HEK293 (cell line): ENCODE data around the gene FNDC1.

Source experiments
- CTCF ChIA-PET: fragments of 350-600 bp; formaldehyde crosslinking; extraction: SDS; loops from one replicate; lab custom pipeline; 2021; ENCODE audit warnings: antibody characterized with exemption; lab: Yijun Ruan, JAX
- POLR2A ChIA-PET: fragments of 300-600 bp; formaldehyde crosslinking; extraction: SDS; loops from one replicate; lab custom pipeline; 2020; ENCODE audit warnings: antibody characterized with exemption, inconsistent platforms; lab: Yijun Ruan, JAX
- H3K27ac ChIP-seq: fragments of 200-500 bp; sonication (Bioruptor generic); 2 replicates; pipeline ENCODE4 v1.5.1; 2014; ENCODE audit warnings: low read depth, low read length, control low read depth, inconsistent platforms; ENCODE audit errors: extremely low read depth
- H3K36me3 ChIP-seq, 2 experiments: fragments of 200-500 bp in 1 of 2; sonication (Bioruptor generic) in 1 of 2; 1 replicate in 1 of 2; 2 replicates in 1 of 2; pipeline ENCODE4 v1.5.1; 2014 to 2017; ENCODE audit warnings: inconsistent platforms in 2 of 2, low read length in 2 of 2; ENCODE audit not compliant: control insufficient read depth in 2 of 2, insufficient read depth in 1 of 2
- H3K4me1 ChIP-seq: fragments of 200-500 bp; sonication (Bioruptor generic); 2 replicates; pipeline ENCODE4 v1.5.1; 2014; ENCODE audit warnings: mild to moderate bottlenecking, low read length, inconsistent platforms; ENCODE audit not compliant: control insufficient read depth, insufficient read depth
- H3K4me3 ChIP-seq: 2 replicates; pipeline ENCODE4 v1.5.1; 2011; ENCODE audit warnings: low read depth, mild to moderate bottlenecking, control low read depth, low read length, moderate library complexity
- H3K9me3 ChIP-seq: fragments of 200-500 bp; sonication (Bioruptor generic); 2 replicates; pipeline ENCODE4 v1.5.1; 2014; ENCODE audit warnings: low read depth, low read length, inconsistent platforms; ENCODE audit not compliant: control insufficient read depth, insufficient read depth
- BCL11A ChIP-seq: fragments of 450-650 bp; formaldehyde crosslinking; IDR thresholded peaks from 2 replicates; pipeline ENCODE4 v1.5.1; 2016; ENCODE audit warnings: low read depth, missing biosample characterization, missing genetic modification characterization
- GFI1B ChIP-seq: fragments of 450-650 bp; formaldehyde crosslinking; IDR thresholded peaks from 2 replicates; pipeline ENCODE4 v1.5.1; 2016; ENCODE audit warnings: missing biosample characterization, missing genetic modification characterization
- HOXA7 ChIP-seq: sonication (generic); formaldehyde crosslinking; IDR thresholded peaks from 2 replicates; pipeline ENCODE4 v1.8.1; 2022; ENCODE audit warnings: missing genetic modification reagents, borderline replicate concordance
- KLF8 ChIP-seq: fragments of 450-650 bp; formaldehyde crosslinking; IDR thresholded peaks from 2 replicates; pipeline ENCODE4 v1.5.1; 2016; ENCODE audit warnings: missing biosample characterization, missing genetic modification characterization
- MEIS1 ChIP-seq: sonication (generic); formaldehyde crosslinking; IDR thresholded peaks from 2 replicates; pipeline ENCODE4 v1.8.1; 2022; ENCODE audit warnings: missing genetic modification reagents, mild to moderate bottlenecking, borderline replicate concordance
- MYNN ChIP-seq: fragments of 450-650 bp; formaldehyde crosslinking; IDR thresholded peaks from 2 replicates; pipeline ENCODE4 v1.5.1; 2016; ENCODE audit warnings: missing biosample characterization, missing genetic modification characterization, borderline replicate concordance
- SALL2 ChIP-seq: fragments of 450-650 bp; formaldehyde crosslinking; IDR thresholded peaks from 2 replicates; pipeline ENCODE4 v1.5.0; 2017; ENCODE audit warnings: missing biosample characterization, mild to moderate bottlenecking, missing genetic modification characterization, borderline replicate concordance
- SCRT1 ChIP-seq: fragments of 450-650 bp; formaldehyde crosslinking; IDR thresholded peaks from 2 replicates; pipeline ENCODE4 v1.5.1; 2016; ENCODE audit warnings: missing biosample characterization, missing genetic modification characterization, borderline replicate concordance
- SP2 ChIP-seq: fragments of 450-650 bp; formaldehyde crosslinking; IDR thresholded peaks from 2 replicates; pipeline ENCODE4 v1.5.1; 2016; ENCODE audit warnings: missing biosample characterization, missing genetic modification characterization
- ZBTB20 ChIP-seq: fragments of 450-650 bp; formaldehyde crosslinking; IDR thresholded peaks from 2 replicates; pipeline ENCODE4 v1.5.1; 2016; ENCODE audit warnings: missing biosample characterization, missing genetic modification characterization
- ZBTB21 ChIP-seq: fragments of 450-650 bp; formaldehyde crosslinking; IDR thresholded peaks from 2 replicates; pipeline ENCODE4 v1.5.1; 2017; ENCODE audit warnings: missing biosample characterization, missing genetic modification characterization
- ZNF114 ChIP-seq: fragments of 450-650 bp; formaldehyde crosslinking; IDR thresholded peaks from 2 replicates; pipeline ENCODE4 v1.5.0; 2017; ENCODE audit warnings: missing biosample characterization, missing genetic modification characterization
- ZNF16 ChIP-seq: fragments of 450-650 bp; formaldehyde crosslinking; IDR thresholded peaks from 2 replicates; pipeline ENCODE4 v1.5.1; 2016; ENCODE audit warnings: low read depth, missing biosample characterization, missing genetic modification characterization
- ZNF174 ChIP-seq: fragments of 450-650 bp; formaldehyde crosslinking; IDR thresholded peaks from 2 replicates; pipeline ENCODE4 v1.5.0; 2017; ENCODE audit warnings: missing biosample characterization, mild to moderate bottlenecking, missing genetic modification characterization
- ZNF221 ChIP-seq: fragments of 450-650 bp; formaldehyde crosslinking; IDR thresholded peaks from 2 replicates; pipeline ENCODE4 v1.5.1; 2017; ENCODE audit warnings: missing biosample characterization, missing genetic modification characterization, borderline replicate concordance
- ZNF223 ChIP-seq: fragments of 450-650 bp; formaldehyde crosslinking; IDR thresholded peaks from 2 replicates; pipeline ENCODE4 v1.5.1; 2016; ENCODE audit warnings: missing biosample characterization, missing genetic modification characterization
- ZNF239 ChIP-seq: fragments of 450-650 bp; formaldehyde crosslinking; IDR thresholded peaks from 2 replicates; pipeline ENCODE4 v1.5.1; 2016; ENCODE audit warnings: missing biosample characterization, missing genetic modification characterization
- ZNF302 ChIP-seq: fragments of 450-650 bp; formaldehyde crosslinking; IDR thresholded peaks from 2 replicates; pipeline ENCODE4 v1.5.1; 2016; ENCODE audit warnings: missing biosample characterization, missing genetic modification characterization, low read depth
- ZNF311 ChIP-seq: fragments of 450-650 bp; formaldehyde crosslinking; IDR thresholded peaks from 2 replicates; pipeline ENCODE4 v1.5.1; 2017; ENCODE audit warnings: missing biosample characterization, missing genetic modification characterization, borderline replicate concordance
- ZNF391 ChIP-seq: fragments of 450-650 bp; formaldehyde crosslinking; IDR thresholded peaks from 2 replicates; pipeline ENCODE4 v1.5.1; 2016; ENCODE audit warnings: low read depth, missing biosample characterization, missing genetic modification characterization, borderline replicate concordance
- ZNF621 ChIP-seq: fragments of 450-650 bp; formaldehyde crosslinking; IDR thresholded peaks from 2 replicates; pipeline ENCODE4 v1.5.1; 2017; ENCODE audit warnings: missing biosample characterization, missing genetic modification characterization
- ZNF658 ChIP-seq: fragments of 450-650 bp; formaldehyde crosslinking; IDR thresholded peaks from 2 replicates; pipeline ENCODE4; 2016; ENCODE audit warnings: missing biosample characterization, missing genetic modification characterization
- ZNF664 ChIP-seq: fragments of 450-650 bp; formaldehyde crosslinking; IDR thresholded peaks from 2 replicates; pipeline ENCODE4 v1.5.1; 2016; ENCODE audit warnings: missing biosample characterization, missing genetic modification characterization
- ZNF747 ChIP-seq: fragments of 450-650 bp; formaldehyde crosslinking; IDR thresholded peaks from 2 replicates; pipeline ENCODE4 v1.5.1; 2016; ENCODE audit warnings: missing biosample characterization, missing genetic modification characterization
- ZNF768 ChIP-seq: fragments of 450-650 bp; formaldehyde crosslinking; IDR thresholded peaks from 2 replicates; pipeline ENCODE4 v1.5.1; 2018; ENCODE audit warnings: missing biosample characterization, mild to moderate bottlenecking, missing genetic modification characterization
- ZNF776 ChIP-seq: fragments of 450-650 bp; formaldehyde crosslinking; IDR thresholded peaks from 2 replicates; pipeline ENCODE4 v1.5.0; 2017; ENCODE audit warnings: missing biosample characterization, missing genetic modification characterization, borderline replicate concordance
- ZNF777 ChIP-seq: fragments of 450-650 bp; formaldehyde crosslinking; IDR thresholded peaks from 2 replicates; pipeline ENCODE4 v1.5.1; 2017; ENCODE audit warnings: missing biosample characterization, missing genetic modification characterization, borderline replicate concordance
- ZNF830 ChIP-seq: fragments of 450-650 bp; IDR thresholded peaks from 2 replicates; pipeline ENCODE4 v1.5.0; 2018; ENCODE audit warnings: missing biosample characterization, missing genetic modification characterization, low read depth, mild to moderate bottlenecking, moderate library complexity
- TF ChIP-seq, protein P1 (sequence below): fragments of 450-650 bp; formaldehyde crosslinking; IDR thresholded peaks from 2 replicates; pipeline ENCODE4 v1.5.1; 2016; ENCODE audit warnings: missing biosample characterization, missing genetic modification characterization
- TF ChIP-seq, protein P2 (sequence below): fragments of 450-650 bp; formaldehyde crosslinking; IDR thresholded peaks from 2 replicates; pipeline ENCODE4 v1.5.1; 2016; ENCODE audit warnings: missing biosample characterization, missing genetic modification characterization
- TF ChIP-seq, protein P3 (sequence below): fragments of 450-650 bp; formaldehyde crosslinking; IDR thresholded peaks from 2 replicates; pipeline ENCODE4 v1.5.1; 2016; ENCODE audit warnings: missing biosample characterization, missing genetic modification characterization
- TF ChIP-seq, protein P4 (sequence below): fragments of 450-650 bp; IDR thresholded peaks from 2 replicates; pipeline ENCODE4 v1.5.1; 2018; ENCODE audit warnings: missing biosample characterization, mild to moderate bottlenecking, missing genetic modification characterization

Gene FNDC1

DNA sequence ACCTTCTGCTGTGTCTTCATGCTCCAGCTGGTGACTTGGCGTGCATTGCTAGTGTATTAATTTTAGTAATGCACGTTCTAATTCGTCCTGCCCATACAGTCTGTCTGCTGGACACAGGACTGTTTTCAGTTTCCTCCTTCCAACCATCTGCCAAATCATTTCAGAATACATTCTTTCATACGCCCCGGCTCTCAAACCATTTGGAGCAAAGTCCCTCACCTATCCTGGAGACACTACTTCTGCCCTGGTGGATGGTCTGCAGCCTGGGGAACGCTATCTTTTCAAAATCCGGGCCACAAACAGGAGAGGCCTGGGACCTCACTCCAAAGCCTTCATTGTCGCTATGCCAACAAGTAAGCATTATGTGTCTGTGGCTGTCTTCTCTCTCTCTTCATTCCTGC is 60.5 kb downstream of the FNDC1 start:
- ChIA-PET POLR2A (no interaction called here), CTCF (no interaction called here)
- no peak for TF ChIP-seq ZNF302
- TF ChIP-seq SP2 (tag by site-specific recombination) = no peak
- TF ChIP-seq ZNF768 (tag by site-specific recombination) = no peak
- TF ChIP-seq ZBTB20 (tag by site-specific recombination) = no peak
- no peak for TF ChIP-seq ZNF830 (tag by site-specific recombination)
- TF ChIP-seq ZNF658 (tag by site-specific recombination) = no peak
- TF ChIP-seq ZNF221 = no peak
- no peak for TF ChIP-seq SALL2
- no peak for TF ChIP-seq ZNF777 (tag by site-specific recombination)
- TF ChIP-seq ZNF311 (tag by site-specific recombination) = no peak
- no peak for TF ChIP-seq ZNF174 (tag by site-specific recombination)
- TF ChIP-seq, protein P1, sequence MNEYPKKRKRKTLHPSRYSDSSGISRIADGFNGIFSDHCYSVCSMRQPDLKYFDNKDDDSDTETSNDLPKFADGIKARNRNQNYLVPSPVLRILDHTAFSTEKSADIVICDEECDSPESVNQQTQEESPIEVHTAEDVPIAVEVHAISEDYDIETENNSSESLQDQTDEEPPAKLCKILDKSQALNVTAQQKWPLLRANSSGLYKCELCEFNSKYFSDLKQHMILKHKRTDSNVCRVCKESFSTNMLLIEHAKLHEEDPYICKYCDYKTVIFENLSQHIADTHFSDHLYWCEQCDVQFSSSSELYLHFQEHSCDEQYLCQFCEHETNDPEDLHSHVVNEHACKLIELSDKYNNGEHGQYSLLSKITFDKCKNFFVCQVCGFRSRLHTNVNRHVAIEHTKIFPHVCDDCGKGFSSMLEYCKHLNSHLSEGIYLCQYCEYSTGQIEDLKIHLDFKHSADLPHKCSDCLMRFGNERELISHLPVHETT (tag by site-specific recombination) = no peak
- TF ChIP-seq BCL11A = no peak
- TF ChIP-seq ZBTB21 = no peak
- TF ChIP-seq MEIS1 = no peak
- no peak for TF ChIP-seq ZNF239 (tag by site-specific recombination)
- no peak for TF ChIP-seq ZNF223 (tag by site-specific recombination)
- TF ChIP-seq KLF8 (tag by site-specific recombination) = no peak
- TF ChIP-seq MYNN = no peak
- Histone ChIP-seq H3K27ac (no peak overlapping the region), H3K9me3 (no peaks in the 10 kb centered on the region), H3K4me1 (no peaks in the 10 kb centered on the region), H3K4me3 (no peak overlapping the region), H3K36me3 (no peaks in the 10 kb centered on the region)

DNA sequence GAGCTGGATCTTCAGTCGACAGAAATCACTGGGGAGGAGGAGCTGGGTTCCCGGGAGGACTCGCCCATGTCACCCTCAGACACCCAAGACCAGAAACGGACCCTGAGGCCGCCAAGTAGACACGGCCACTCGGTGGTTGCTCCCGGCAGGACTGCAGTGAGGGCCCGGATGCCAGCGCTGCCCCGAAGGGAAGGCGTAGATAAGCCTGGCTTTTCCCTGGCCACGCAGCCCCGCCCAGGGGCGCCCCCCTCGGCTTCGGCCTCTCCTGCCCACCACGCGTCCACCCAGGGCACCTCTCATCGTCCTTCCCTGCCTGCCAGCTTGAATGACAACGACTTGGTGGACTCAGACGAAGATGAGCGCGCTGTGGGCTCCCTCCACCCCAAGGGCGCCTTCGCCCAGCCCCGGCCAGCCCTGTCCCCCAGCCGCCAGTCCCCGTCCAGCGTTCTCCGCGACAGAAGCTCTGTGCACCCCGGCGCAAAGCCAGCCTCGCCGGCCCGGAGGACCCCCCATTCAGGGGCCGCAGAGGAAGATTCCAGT is 63.0 kb downstream of the FNDC1 start:
- POLR2A ChIA-PET = no interaction called here
- Histone ChIP-seq H3K27ac (no peak overlapping the region), H3K4me3 (no peak overlapping the region), H3K4me1 (no peaks in the 10 kb centered on the region), H3K9me3 (no peaks in the 10 kb centered on the region), H3K36me3 (no peaks in the 10 kb centered on the region)
- CTCF ChIA-PET = interaction anchor here (0.6 kb wide), 1 partner anchor 22 kb away, joined by 4 read pairs; no protein-coding TSS in a partner anchor
- TF ChIP-seq, protein P2, sequence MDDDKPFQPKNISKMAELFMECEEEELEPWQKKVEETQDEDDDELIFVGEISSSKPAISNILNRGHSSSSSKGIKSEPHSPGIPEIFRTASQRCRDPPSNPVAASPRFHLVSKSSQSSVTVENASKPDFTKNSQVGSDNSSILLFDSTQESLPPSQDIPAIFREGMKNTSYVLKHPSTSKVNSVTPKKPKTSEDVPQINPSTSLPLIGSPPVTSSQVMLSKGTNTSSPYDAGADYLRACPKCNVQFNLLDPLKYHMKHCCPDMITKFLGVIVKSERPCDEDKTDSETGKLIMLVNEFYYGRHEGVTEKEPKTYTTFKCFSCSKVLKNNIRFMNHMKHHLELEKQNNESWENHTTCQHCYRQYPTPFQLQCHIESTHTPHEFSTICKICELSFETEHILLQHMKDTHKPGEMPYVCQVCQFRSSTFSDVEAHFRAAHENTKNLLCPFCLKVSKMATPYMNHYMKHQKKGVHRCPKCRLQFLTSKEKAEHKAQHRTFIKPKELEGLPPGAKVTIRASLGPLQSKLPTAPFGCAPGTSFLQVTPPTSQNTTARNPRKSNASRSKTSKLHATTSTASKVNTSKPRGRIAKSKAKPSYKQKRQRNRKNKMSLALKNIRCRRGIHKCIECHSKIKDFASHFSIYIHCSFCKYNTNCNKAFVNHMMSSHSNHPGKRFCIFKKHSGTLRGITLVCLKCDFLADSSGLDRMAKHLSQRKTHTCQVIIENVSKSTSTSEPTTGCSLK (tag by site-specific recombination) = no peak
- TF ChIP-seq ZNF621 (tag by site-specific recombination) (no peak), HOXA7 (CRISPR knock-in tag) (no peak), ZNF776 (tag by site-specific recombination) (no peak), SCRT1 (tag by site-specific recombination) (no peak), GFI1B (tag by site-specific recombination) (no peak), ZNF114 (tag by site-specific recombination) (no peak), ZNF16 (no peak), ZNF747 (tag by site-specific recombination) (no peak), ZNF391 (tag by site-specific recombination) (no peak), ZNF664 (no peak)
- TF ChIP-seq, protein P3, sequence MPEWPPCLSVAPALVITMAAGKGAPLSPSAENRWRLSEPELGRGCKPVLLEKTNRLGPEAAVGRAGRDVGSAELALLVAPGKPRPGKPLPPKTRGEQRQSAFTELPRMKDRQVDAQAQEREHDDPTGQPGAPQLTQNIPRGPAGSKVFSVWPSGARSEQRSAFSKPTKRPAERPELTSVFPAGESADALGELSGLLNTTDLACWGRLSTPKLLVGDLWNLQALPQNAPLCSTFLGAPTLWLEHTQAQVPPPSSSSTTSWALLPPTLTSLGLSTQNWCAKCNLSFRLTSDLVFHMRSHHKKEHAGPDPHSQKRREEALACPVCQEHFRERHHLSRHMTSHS (tag by site-specific recombination) = no peak
- TF ChIP-seq, protein P4, sequence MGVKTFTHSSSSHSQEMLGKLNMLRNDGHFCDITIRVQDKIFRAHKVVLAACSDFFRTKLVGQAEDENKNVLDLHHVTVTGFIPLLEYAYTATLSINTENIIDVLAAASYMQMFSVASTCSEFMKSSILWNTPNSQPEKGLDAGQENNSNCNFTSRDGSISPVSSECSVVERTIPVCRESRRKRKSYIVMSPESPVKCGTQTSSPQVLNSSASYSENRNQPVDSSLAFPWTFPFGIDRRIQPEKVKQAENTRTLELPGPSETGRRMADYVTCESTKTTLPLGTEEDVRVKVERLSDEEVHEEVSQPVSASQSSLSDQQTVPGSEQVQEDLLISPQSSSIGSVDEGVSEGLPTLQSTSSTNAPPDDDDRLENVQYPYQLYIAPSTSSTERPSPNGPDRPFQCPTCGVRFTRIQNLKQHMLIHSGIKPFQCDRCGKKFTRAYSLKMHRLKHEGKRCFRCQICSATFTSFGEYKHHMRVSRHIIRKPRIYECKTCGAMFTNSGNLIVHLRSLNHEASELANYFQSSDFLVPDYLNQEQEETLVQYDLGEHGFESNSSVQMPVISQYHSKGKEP (tag by site-specific recombination) = no peak
